Mucosa of gallbladder (tissue), 1 donor: Measurements from ENCODE around the gene TNNT1. TPM values are rescaled to one million over a fixed set of nuclear protein-coding genes. Genes with fewer than 3 reads are reported as not detected.

Experiments used
- DNase-seq: peaks from one replicate; pipeline ENCODE4 v3.0.0-alpha.2; 2020; ENCODE audit warnings: low spot score
- total RNA-seq: library from RNA; stranded (reverse); gene quantifications from one replicate; pipeline ENCODE4 v1.2.1, GENCODE V29; 2021
- donor health status: DM: no; HTN: no; CAD: no.

TNNT1 gene
- total RNA-seq, 1 donor from 2014 or later = 0.72 TPM

- no peak for DNase-seq
These were observed 59.6 kb downstream of the TNNT1 start for GRCh38 chr19:55089342-55089944.

GRCh38 chr19:55088543-55089341, 60.3 kb downstream of the TNNT1 start:
- DNase-seq = peak; percentile 64

- no peak for DNase-seq
These were observed 61.0 kb downstream of the TNNT1 start for GRCh38 chr19:55088021-55088451.

GRCh38 chr19:55087542-55087901, 61.5 kb downstream of the TNNT1 start:
- DNase-seq = no peak

- peak; percentile 75 for DNase-seq
These were observed 62.1 kb downstream of the TNNT1 start for GRCh38 chr19:55086730-55087541.

GRCh38 chr19:55085923-55086715, 62.9 kb downstream of the TNNT1 start:
- DNase-seq = no peak

- no peak for DNase-seq
These were observed 64.6 kb downstream of the TNNT1 start for GRCh38 chr19:55084416-55084815.

GRCh38 chr19:55083004-55083850, 65.8 kb downstream of the TNNT1 start:
- no peak for DNase-seq

Other genes starting within 250 kb of the TNNT1 start
- gene NCR1, start 243.1 kb downstream of the TNNT1 start, total RNA-seq = 0.32 TPM
- not detected for gene NLRP7, start 201.7 kb downstream of the TNNT1 start, total RNA-seq
- gene NLRP2, start 182.8 kb downstream of the TNNT1 start, total RNA-seq = 14.8 TPM
- gene GP6, start 110.9 kb downstream of the TNNT1 start, total RNA-seq = 0.72 TPM
- 63.0 TPM for gene RDH13, start 86.1 kb downstream of the TNNT1 start, total RNA-seq
- gene EPS8L1, start 73.3 kb downstream of the TNNT1 start, total RNA-seq = 127 TPM
- 189 TPM for gene PPP1R12C, start 31.6 kb downstream of the TNNT1 start, total RNA-seq
- gene TNNI3, start 8.5 kb upstream of the TNNT1 start, total RNA-seq = not detected
- gene DNAAF3, start 17.4 kb upstream of the TNNT1 start, total RNA-seq = 7.3 TPM
- gene SYT5, start 31.1 kb upstream of the TNNT1 start, total RNA-seq = not detected
- gene PTPRH, start 60.3 kb upstream of the TNNT1 start, total RNA-seq = 175 TPM
- gene TMEM86B, start 79.6 kb upstream of the TNNT1 start, total RNA-seq = 193 TPM
- 108 TPM for gene PPP6R1, start 109.8 kb upstream of the TNNT1 start, total RNA-seq
- 28.8 TPM for gene HSPBP1, start 130.9 kb upstream of the TNNT1 start, total RNA-seq
- 5.2 TPM for gene BRSK1, start 134.8 kb upstream of the TNNT1 start, total RNA-seq
- gene TMEM150B, start 176.1 kb upstream of the TNNT1 start, total RNA-seq = 10.1 TPM
- 24.9 TPM for gene KMT5C, start 190.7 kb upstream of the TNNT1 start, total RNA-seq
- not detected for gene COX6B2, start 205.5 kb upstream of the TNNT1 start, total RNA-seq
- not detected for gene GARIN5B, start 214.1 kb upstream of the TNNT1 start, total RNA-seq
- gene IL11, start 221.3 kb upstream of the TNNT1 start, total RNA-seq = 0.69 TPM
- gene TMEM190, start 227.6 kb upstream of the TNNT1 start, total RNA-seq = not detected
- 39.9 TPM for gene TMEM238, start 235.1 kb upstream of the TNNT1 start, total RNA-seq
- 1,612 TPM for gene RPL28, start 236.7 kb upstream of the TNNT1 start, total RNA-seq